GM18873 (cell line): ENCODE results near the gene COX6A2.

Experiments used
- ATAC-seq: cut with Tn5 transposase; IDR thresholded peaks from one replicate; pipeline ENCODE4 v1.9.1; 2021; ENCODE audit warnings: mild to moderate bottlenecking, moderate library complexity, moderate number of reproducible peaks; ENCODE audit not compliant: unreplicated experiment, low FRiP score

Gene COX6A2

GRCh38 chr16:31412750-31413149, 15.4 kb downstream of the COX6A2 start:
- no peak for ATAC-seq

- ATAC-seq: no peak
Observed at GRCh38 chr16:31411024-31411844, 16.9 kb downstream of the COX6A2 start.

GRCh38 chr16:31410082-31410481, 18.1 kb downstream of the COX6A2 start:
- ATAC-seq: no peak

GRCh38 chr16:31409433-31409832, 18.7 kb downstream of the COX6A2 start:
- no peak for ATAC-seq

GRCh38 chr16:31407406-31407805, 20.8 kb downstream of the COX6A2 start:
- ATAC-seq: no peak

- no peak for ATAC-seq
Observed at GRCh38 chr16:31404353-31405064, 23.7 kb downstream of the COX6A2 start.

- ATAC-seq: no peak
Observed at GRCh38 chr16:31403590-31404352, 24.4 kb downstream of the COX6A2 start.

GRCh38 chr16:31402687-31403086, 25.5 kb downstream of the COX6A2 start:
- no peak for ATAC-seq

- ATAC-seq: no peak
Observed at GRCh38 chr16:31401436-31401835, 26.7 kb downstream of the COX6A2 start.

GRCh38 chr16:31400191-31400590, 28.0 kb downstream of the COX6A2 start:
- ATAC-seq: no peak

- no peak for ATAC-seq
Observed at GRCh38 chr16:31397701-31398100, 30.5 kb downstream of the COX6A2 start.

- ATAC-seq: no peak
Observed at GRCh38 chr16:31397096-31397660, 31.0 kb downstream of the COX6A2 start.

- ATAC-seq: no peak
Observed at GRCh38 chr16:31395647-31396046, 32.5 kb downstream of the COX6A2 start.

- ATAC-seq: no peak
Observed at GRCh38 chr16:31393056-31393455, 35.1 kb downstream of the COX6A2 start, which contains the start of gene ITGAD. TSS of gene ITGAD (plus strand) at chr16:31393335. CDS start at chr16:31393361, 26 bp downstream.

GRCh38 chr16:31390504-31391041, 37.6 kb downstream of the COX6A2 start:
- no peak for ATAC-seq

GRCh38 chr16:31388535-31388934, 39.6 kb downstream of the COX6A2 start:
- no peak for ATAC-seq

GRCh38 chr16:31386157-31386984, 41.8 kb downstream of the COX6A2 start:
- ATAC-seq: no peak

GRCh38 chr16:31385680-31386079, 42.5 kb downstream of the COX6A2 start:
- no peak for ATAC-seq

GRCh38 chr16:31382485-31383161, 45.5 kb downstream of the COX6A2 start:
- ATAC-seq: no peak
